A673 (cell line): ENCODE data around the gene CCN6. TPM values are rescaled to one million over a fixed set of nuclear protein-coding genes. Genes with fewer than 3 reads are reported as not detected.

Experiments
- BruUV-seq: library from RNA; stranded (reverse); fragments of 400-500 nt; replicated peaks from 2 replicates; lab custom pipeline; 2021; lab: Mats Ljungman, UMichigan
- CTCF ChIA-PET: fragments of 300-600 bp; sonication (Branson Sonifier 250); formaldehyde crosslinking; loops from one replicate; lab custom pipeline; 2022; ENCODE audit warnings: antibody characterized with exemption; lab: Charles Lee
- POLR2A ChIA-PET: fragments of 300-600 bp; sonication (Branson Sonifier 250); formaldehyde crosslinking; loops from one replicate; lab custom pipeline; 2022; ENCODE audit warnings: antibody characterized with exemption; ENCODE audit not compliant: low non-redundant PET; lab: Charles Lee
- DNase-seq: peaks from one replicate; pipeline ENCODE4 v3.0.0-alpha.2; 2015; ENCODE audit warnings: low spot score
- H3K27ac ChIP-seq: fragments of 200-600 bp; sonication (generic); 2 replicates; pipeline ENCODE4 v1.5.1; 2016; ENCODE audit warnings: mixed run types, low read depth, mild to moderate bottlenecking, mixed read lengths, antibody characterized with exemption, low read length; ENCODE audit not compliant: poor library complexity, severe bottlenecking
- H3K27me3 ChIP-seq: fragments of 200-600 bp; sonication (generic); replicated peaks from 2 replicates; pipeline ENCODE4 v1.6.1; 2017; ENCODE audit warnings: mixed run types, low read depth, mild to moderate bottlenecking, mixed read lengths, antibody characterized with exemption, low read length; ENCODE audit not compliant: insufficient read depth, poor library complexity
- H3K36me3 ChIP-seq: fragments of 200-600 bp; sonication (generic); 2 replicates; pipeline ENCODE4 v1.6.1; 2016; ENCODE audit warnings: mixed run types, mild to moderate bottlenecking, mixed read lengths, antibody characterized with exemption, low read length; ENCODE audit not compliant: insufficient read depth, poor library complexity, severe bottlenecking
- H3K4me1 ChIP-seq: fragments of 200-600 bp; sonication (generic); 2 replicates; pipeline ENCODE4 v1.6.1; 2017; ENCODE audit warnings: mixed run types, mild to moderate bottlenecking, mixed read lengths, antibody characterized with exemption, low read length; ENCODE audit not compliant: insufficient read depth, poor library complexity, severe bottlenecking
- H3K4me3 ChIP-seq: fragments of 200-600 bp; sonication (generic); 2 replicates; pipeline ENCODE4 v1.5.1; 2016; ENCODE audit warnings: low read depth, mixed run types, mild to moderate bottlenecking, mixed read lengths, low read length; ENCODE audit not compliant: poor library complexity, severe bottlenecking
- H3K9me3 ChIP-seq: fragments of 200-600 bp; sonication (generic); 2 replicates; pipeline ENCODE4 v1.6.1; 2016; ENCODE audit warnings: mixed run types, low read depth, mild to moderate bottlenecking, mixed read lengths, antibody characterized with exemption, low read length; ENCODE audit not compliant: poor library complexity, severe bottlenecking
- CTCF ChIP-seq: fragments of 300-800, 200-600 bp; sonication (generic); conservative IDR thresholded peaks from 2 replicates; pipeline ENCODE4 v1.5.1; 2017; ENCODE audit warnings: low read depth, mild to moderate bottlenecking, antibody characterized with exemption, low read length, moderate library complexity, mixed read lengths
- EZH2 ChIP-seq: fragments of 200-600 bp; sonication (generic); IDR thresholded peaks from 2 replicates; pipeline ENCODE4 v1.6.1; 2017; ENCODE audit warnings: borderline replicate concordance, low read depth, mild to moderate bottlenecking, mixed read lengths, antibody characterized with exemption, low read length; ENCODE audit not compliant: poor library complexity, severe bottlenecking
- intact Hi-C: fragments of 100-400 bp; cut with micrococcal nuclease; formaldehyde crosslinking; loops from one replicate; pipeline ENCODE4 v1.10.0; 2022; ENCODE audit not compliant: unreplicated experiment
- total RNA-seq: library from RNA; stranded (reverse); gene quantifications from 2 replicates; pipeline ENCODE4 v1.2.3, GENCODE V29; 2021

Gene CCN6
- total RNA-seq, 1 experiment from 2014 or later: not detected

GRCh38 chr6:112118034-112118433 is 64.1 kb downstream of the CCN6 start:
- no TSS peak for BruUV-seq
- no peak overlapping the region for H3K4me3 ChIP-seq
- peaks cover 4% of the 10 kb centered on the region for H3K27me3 ChIP-seq
- no peaks in the 10 kb centered on the region for H3K36me3 ChIP-seq
- TF ChIP-seq CTCF (no peak), EZH2 (no peak)
- POLR2A ChIA-PET: no interaction called here
- H3K27ac ChIP-seq: no peak overlapping the region
- intact Hi-C loops: no loop called here
- no peaks in the 10 kb centered on the region for H3K9me3 ChIP-seq
- DNase-seq: no peak
- CTCF ChIA-PET: no interaction called here
- no peaks in the 10 kb centered on the region for H3K4me1 ChIP-seq

Other genes with a start within 250 kb of the CCN6 start
- 34.3 and 46.7 TPM in 2 replicates for gene FYN, start 180.7 kb upstream of the CCN6 start, total RNA-seq
- gene TUBE1, start 33.4 kb downstream of the CCN6 start, total RNA-seq: 24.4 and 29.4 TPM in 2 replicates
- gene FAM229B, start 33.5 kb downstream of the CCN6 start, total RNA-seq: 10.5 and 11.6 TPM in 2 replicates
- 1.2 and 2.0 TPM in 2 replicates for gene LAMA4, start 200.5 kb downstream of the CCN6 start, total RNA-seq